DND-41 (cell line): Measurements from ENCODE around the gene TUB.

ENCODE experiments used
- EZH2 ChIP-seq: IDR thresholded peaks from 3 replicates; pipeline ENCODE4 v1.6.1; 2012; ENCODE audit warnings: borderline replicate concordance, low read depth, mild to moderate bottlenecking, moderate library complexity, low read length, inconsistent platforms; ENCODE audit not compliant: severe bottlenecking
- TF ChIP-seq, protein P1 (sequence below): IDR thresholded peaks from 2 replicates; pipeline ENCODE4 v1.5.1; 2012; ENCODE audit warnings: borderline replicate concordance, low read length, moderate library complexity, mild to moderate bottlenecking; ENCODE audit not compliant: poor library complexity, severe bottlenecking; ENCODE audit errors: extremely low read depth

- TF ChIP-seq, protein P1, sequence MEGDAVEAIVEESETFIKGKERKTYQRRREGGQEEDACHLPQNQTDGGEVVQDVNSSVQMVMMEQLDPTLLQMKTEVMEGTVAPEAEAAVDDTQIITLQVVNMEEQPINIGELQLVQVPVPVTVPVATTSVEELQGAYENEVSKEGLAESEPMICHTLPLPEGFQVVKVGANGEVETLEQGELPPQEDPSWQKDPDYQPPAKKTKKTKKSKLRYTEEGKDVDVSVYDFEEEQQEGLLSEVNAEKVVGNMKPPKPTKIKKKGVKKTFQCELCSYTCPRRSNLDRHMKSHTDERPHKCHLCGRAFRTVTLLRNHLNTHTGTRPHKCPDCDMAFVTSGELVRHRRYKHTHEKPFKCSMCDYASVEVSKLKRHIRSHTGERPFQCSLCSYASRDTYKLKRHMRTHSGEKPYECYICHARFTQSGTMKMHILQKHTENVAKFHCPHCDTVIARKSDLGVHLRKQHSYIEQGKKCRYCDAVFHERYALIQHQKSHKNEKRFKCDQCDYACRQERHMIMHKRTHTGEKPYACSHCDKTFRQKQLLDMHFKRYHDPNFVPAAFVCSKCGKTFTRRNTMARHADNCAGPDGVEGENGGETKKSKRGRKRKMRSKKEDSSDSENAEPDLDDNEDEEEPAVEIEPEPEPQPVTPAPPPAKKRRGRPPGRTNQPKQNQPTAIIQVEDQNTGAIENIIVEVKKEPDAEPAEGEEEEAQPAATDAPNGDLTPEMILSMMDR: no peak
- TF ChIP-seq EZH2: no peak
These were observed 2.9 kb downstream of the TUB start for GRCh38 chr11:8083871-8084281.
